SU-DHL-6 (cell line): ENCODE data around the gene ANXA2.

ENCODE experiments used
- CTCF ChIP-seq: fragments of 200-600 bp; sonication (generic); IDR thresholded peaks from one replicate; pipeline ENCODE4 v1.5.1; 2017; ENCODE audit warnings: antibody characterized with exemption, mild to moderate bottlenecking, low read length, moderate library complexity; ENCODE audit not compliant: insufficient read depth, poor library complexity, severe bottlenecking
- EZH2phosphoT487 ChIP-seq: fragments of 200-600 bp; sonication (generic), shearing (Covaris generic); conservative IDR thresholded peaks from 2 replicates; pipeline ENCODE4 v1.6.1; 2018; ENCODE audit warnings: mild to moderate bottlenecking, antibody characterized with exemption, low read length, moderate library complexity, mixed read lengths

GRCh38 chr15:60390231-60390630, 7.6 kb downstream of the ANXA2 start:
- TF ChIP-seq EZH2phosphoT487 (no peak), CTCF (no peak)
